Measurements from ENCODE around the gene MTHFD1L.
"Not testable (repeated sequence)": the region's sequence is repeated elsewhere in the genome, so short reads cannot be mapped to it uniquely, and the experiment has no call there.

The MTHFD1L gene

GRCh38 chr6:151111670-151112069 lies 246.2 kb downstream of the MTHFD1L start:
- H3K27ac ChIP-seq: no peak overlapping the region
- no peak for TF ChIP-seq CTCF (conservative IDR thresholded peaks at IDR 0.05)

- H3K27ac ChIP-seq: no peak overlapping the region
- no peak for TF ChIP-seq CTCF (conservative IDR thresholded peaks at IDR 0.05)
Observed at GRCh38 chr6:151112130-151112529, 246.6 kb downstream of the MTHFD1L start.

DNA sequence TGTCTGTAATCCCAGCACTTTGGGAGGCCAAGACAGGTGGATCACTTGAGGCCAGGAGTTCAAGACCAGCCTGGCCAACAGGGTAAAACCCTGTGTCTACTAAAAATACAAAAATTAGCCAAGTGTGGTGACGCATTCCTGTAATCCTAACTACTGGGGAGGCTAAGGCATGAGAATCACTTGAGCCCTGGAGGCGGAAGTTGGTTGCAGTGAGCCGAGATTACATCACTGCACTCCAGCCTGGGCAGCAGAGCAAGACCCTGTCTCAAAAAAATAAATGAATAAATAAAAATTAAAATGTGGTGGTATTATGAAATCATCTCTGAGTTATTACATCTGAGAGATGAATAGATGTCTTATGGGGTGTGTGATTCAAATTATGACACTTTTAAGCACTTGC lies 247.4 kb downstream of the MTHFD1L start:
- not testable (repeated sequence) for H3K27ac ChIP-seq

- no peak overlapping the region for H3K27ac ChIP-seq
- TF ChIP-seq CTCF (conservative IDR thresholded peaks at IDR 0.05): no peak
Observed at GRCh38 chr6:151113641-151114040, 248.1 kb downstream of the MTHFD1L start.

DNA sequence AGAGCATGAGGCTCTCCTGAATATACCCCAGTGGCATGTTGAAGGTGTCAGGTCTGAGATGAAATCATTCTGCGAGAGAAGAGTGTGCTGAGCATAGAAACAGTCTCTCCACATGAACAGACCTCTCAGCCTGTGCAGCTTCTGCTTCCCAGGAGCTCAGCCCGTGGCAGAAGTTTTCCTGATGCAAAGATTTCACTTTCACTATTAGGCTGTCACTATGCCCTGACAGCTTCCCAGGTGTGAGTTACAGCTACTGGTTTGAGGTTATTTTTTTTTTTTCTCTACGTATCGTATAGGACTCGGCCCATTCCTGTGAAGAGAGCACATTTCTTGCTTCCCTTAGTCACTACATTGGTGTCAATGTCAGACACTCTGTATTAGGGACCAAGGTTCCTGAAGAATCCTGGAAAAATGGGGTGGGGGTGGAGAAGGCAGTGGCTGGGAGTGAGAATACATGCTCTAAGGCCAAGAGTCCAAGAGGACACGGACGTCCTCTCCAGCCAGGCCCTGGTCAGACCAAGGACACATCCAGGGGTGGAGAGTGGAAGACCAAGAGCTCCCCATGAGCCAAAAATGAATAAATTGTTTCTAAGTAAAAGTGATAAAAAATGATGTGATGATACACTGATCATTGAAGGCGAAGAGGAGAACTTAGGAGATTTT lies 253.1 kb downstream of the MTHFD1L start:
- TF ChIP-seq CTCF (conservative IDR thresholded peaks at IDR 0.05): no peak
- H3K27ac ChIP-seq: no peak overlapping the region

GRCh38 chr6:151119823-151120524 lies 254.5 kb downstream of the MTHFD1L start:
- no peak for TF ChIP-seq CTCF (conservative IDR thresholded peaks at IDR 0.05)
- H3K27ac ChIP-seq: no peak overlapping the region

- no peak overlapping the region for H3K27ac ChIP-seq
- no peak for TF ChIP-seq CTCF (conservative IDR thresholded peaks at IDR 0.05)
Observed at GRCh38 chr6:151121900-151122299, 256.4 kb downstream of the MTHFD1L start.

GRCh38 chr6:151123641-151124040 lies 258.1 kb downstream of the MTHFD1L start:
- not testable (repeated sequence) for H3K27ac ChIP-seq

GRCh38 chr6:151125242-151125641 lies 259.7 kb downstream of the MTHFD1L start:
- H3K27ac ChIP-seq: peak overlapping the region; percentile 60

DNA sequence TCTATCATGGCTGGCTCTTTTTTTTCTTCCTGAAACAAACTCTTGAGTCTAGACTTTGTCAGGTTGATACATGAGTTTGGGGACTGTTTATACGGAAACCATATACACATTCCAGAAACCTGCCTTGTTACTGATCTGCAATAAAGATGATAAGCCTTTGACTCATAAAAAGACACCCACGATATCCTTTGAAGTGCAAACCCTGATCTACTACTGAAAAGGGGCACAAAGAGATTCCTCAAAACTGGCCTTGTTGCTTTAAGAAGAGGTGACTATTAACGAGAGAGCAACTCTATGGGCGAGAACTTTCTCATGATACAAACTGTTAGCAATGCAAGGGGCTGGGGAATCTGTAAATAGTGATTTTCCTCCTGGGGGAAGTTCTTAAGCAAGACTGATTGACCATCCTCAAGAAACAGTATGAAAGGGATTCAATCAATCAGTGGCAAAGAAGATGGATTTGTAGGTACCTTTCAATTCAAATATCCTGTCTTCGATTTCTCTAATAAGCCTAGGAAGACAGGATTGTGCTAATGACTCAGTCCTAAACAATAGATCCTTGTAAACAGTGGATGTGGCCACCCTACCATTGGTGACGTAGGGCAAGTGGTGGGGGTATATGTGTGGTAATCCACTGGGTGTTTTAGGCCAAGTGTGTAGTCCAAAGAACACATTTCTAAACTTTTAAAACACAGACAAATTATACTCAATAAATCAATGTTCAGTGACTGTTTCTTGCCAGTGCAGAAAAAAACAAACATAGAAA lies 260.3 kb downstream of the MTHFD1L start:
- H3K27ac ChIP-seq: peak overlapping the region; percentile 60

DNA sequence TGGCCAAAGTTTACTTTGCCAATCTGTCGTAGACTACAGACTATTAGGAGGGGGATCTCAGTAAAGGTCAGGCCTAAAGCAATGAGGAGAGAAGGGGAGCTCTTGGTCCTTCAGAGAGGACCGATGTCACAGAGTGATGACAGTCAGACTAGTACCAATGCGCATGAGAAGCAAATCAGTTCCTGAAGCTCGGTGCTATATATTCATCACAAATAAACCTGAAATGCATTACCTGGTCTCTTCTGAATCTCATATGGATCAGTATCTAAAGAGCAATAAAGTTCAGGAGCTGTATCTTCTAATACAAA lies 260.9 kb downstream of the MTHFD1L start:
- H3K27ac ChIP-seq: not testable (repeated sequence)

- H3K27ac ChIP-seq: not testable (repeated sequence)
Observed at GRCh38 chr6:151127133-151127798, 261.8 kb downstream of the MTHFD1L start.
